HL-60 (cell line): ENCODE data around the gene NCL.

Source experiments
- CTCF ChIP-seq: IDR thresholded peaks from one replicate; pipeline ENCODE4 v1.5.1; 2011; ENCODE audit warnings: low read length, control low read depth, inconsistent platforms; ENCODE audit not compliant: insufficient read depth
- GABPA ChIP-seq: IDR thresholded peaks from 2 replicates; pipeline ENCODE4 v1.6.1; 2012; ENCODE audit warnings: low read depth
- POLR2AphosphoS5 ChIP-seq: IDR thresholded peaks from 2 replicates; pipeline ENCODE4 v1.6.1; 2012; ENCODE audit warnings: low read depth

- TF ChIP-seq CTCF (no peak), POLR2AphosphoS5 (peak; percentile 59), GABPA (no peak)
These were observed 2.7 kb downstream of the NCL start for GRCh38 chr2:231461516-231461971.
